Ramos (cell line): ENCODE data around the gene GJA8.
"Not testable (repeated sequence)": the region's sequence is repeated elsewhere in the genome, so short reads cannot be mapped to it uniquely, and the experiment has no call there.

Source experiments
- in situ Hi-C: fragments of 300-500 bp; cut with MboI; formaldehyde crosslinking; loops from one replicate; pipeline ENCODE4 v1.14.3; 2022; ENCODE audit warnings: low sequenced_read_pairs; ENCODE audit not compliant: unreplicated experiment

GJA8 gene

GRCh38 chr1:147924813-147925212 is 22.2 kb downstream of the GJA8 start:
- in situ Hi-C loops = no loop called here

DNA sequence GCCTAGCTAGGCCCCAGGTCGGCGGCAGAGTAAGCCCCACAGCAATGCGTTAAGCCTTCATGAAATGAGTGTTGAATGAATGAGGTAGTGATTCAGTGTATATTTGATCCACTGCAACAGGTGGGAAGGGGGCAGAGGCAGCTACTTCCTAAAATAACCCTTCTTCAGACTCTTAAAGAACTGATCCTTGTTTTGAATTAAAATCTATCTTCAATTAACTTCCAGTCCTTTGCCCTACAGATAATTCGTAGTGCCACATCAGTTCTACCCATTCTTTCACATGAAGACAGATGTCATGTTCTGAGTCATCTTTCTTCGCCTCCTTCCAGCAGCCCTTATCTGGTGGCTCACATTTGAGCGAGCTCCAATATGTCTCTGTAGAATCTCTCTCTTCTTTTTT is 24.6 kb downstream of the GJA8 start:
- in situ Hi-C loops = not testable (repeated sequence)

- in situ Hi-C loops = not testable (repeated sequence)
Measured at GRCh38 chr1:147927689-147928088, 25.1 kb downstream of the GJA8 start.

DNA sequence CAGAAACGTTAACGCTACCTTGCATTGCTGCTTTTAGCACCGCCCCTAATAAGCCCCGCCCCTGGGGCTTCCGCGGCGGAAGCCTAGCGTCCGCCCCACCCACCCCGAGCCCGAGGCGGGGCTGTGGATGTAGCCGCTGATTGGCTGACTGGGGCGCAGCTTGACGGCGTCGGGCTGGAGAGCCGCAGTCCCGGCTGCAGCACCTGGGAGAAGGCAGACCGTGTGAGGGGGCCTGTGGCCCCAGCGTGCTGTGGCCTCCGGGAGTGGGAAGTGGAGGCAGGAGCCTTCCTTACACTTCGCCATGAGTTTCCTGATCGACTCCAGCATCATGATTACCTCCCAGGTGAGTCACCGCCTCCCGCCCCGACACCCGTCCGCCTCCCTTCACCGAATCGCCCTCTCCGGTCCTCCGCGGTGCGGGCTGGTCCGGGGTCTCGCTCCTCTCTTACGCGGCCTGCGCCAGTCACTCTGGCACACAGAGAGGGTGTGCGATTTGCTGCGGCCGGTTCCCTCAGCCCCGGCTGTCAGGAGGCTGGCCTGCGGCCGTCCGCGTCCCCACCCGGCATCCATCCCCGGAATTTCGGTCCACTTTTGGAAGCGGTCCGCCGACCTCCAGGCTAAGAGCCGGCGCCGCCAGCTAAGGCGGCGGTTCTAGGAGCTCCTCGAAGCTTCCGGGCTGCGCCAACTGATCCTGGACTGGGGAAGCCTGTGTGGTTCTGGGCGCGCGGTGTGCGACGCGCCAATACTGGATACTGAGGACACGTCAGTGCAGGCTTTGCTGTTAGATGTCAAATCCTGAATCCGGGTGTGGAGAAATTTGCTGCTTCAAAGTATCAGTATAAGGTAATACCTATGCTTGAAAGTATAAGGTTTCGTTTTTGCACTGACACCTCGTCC is 25.9 kb downstream of the GJA8 start, which contains the start of gene GPR89B:
GPR89B (plus strand) TSS at position 185 of the 897 bp plus-strand sequence; CDS start at position 302, 117 bp downstream.
- in situ Hi-C loops = not testable (repeated sequence)

DNA sequence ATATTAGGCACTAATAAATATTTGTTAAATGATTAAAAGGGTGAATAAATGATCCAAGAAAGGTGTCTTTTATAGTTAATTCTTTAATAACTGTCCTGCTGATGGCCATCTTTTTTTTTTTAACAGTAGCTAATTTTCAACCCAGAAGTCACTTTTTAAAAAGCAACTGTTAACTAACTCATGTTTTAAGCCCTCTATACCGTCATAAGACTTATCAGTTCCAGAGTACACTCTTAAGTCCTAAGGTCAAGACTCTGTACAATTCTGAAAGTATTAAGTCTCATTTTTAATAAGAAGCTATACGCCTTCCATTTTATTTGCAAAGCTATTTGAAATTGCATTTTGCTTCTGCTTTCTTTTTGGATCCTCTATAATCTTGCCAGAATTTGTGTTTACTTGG is 28.5 kb downstream of the GJA8 start:
- in situ Hi-C loops = not testable (repeated sequence)

DNA sequence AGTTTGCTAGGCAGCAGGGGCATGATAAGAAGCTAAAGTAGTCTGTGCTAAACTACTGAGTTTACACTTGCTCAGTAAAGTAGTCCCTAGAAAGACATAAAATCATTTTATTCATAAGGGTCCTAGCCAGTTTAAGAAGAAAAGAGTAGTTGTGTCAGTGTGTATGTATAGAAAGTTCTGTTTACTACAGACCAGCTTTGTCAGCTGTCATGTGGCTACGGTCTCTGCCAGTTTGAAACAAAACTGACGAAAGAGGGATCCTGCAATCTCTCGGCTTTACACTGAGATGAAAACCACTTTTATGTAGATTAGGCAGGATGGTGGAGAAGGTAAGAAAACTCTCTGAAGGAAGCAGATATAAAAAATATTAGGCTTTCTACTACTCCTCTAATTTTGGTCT is 32.7 kb downstream of the GJA8 start:
- in situ Hi-C loops = not testable (repeated sequence)

DNA sequence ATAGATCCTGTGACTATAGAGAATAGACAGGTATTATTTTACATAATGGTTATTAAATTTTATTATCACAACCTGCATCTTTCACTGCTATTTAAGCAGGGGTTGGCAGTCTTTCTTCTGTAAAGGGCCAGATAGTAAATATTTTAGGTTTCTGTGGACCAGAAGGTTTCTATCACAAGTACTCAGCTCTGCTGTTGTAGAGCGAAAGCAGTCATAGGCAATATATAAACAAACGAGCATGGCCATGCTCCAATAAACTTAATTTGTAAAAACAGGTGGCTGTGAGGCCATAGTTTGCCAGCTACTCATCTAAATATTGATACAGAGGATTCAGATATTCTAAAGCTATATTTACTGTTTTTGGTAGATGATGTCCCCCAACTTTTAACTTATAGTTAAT is 37.9 kb downstream of the GJA8 start:
- in situ Hi-C loops = not testable (repeated sequence)

DNA sequence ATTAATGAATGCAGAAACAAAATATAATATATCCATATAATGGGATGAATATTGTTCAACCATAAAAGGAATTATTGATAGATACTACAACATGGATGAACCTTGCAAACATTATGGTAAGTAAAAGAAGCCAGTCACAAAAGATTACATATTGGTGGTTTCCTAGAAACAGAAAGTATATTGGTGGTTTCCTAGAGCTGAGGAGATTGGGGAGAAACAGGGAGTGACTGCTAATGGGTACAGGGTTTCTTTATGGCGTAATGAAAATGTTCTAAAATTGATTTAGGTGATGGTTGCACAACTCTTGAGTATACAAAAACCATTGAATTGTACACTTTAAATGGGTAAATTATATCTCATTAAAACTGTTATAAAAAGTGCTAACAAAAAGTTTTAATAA is 40.0 kb downstream of the GJA8 start:
- in situ Hi-C loops = not testable (repeated sequence)

GRCh38 chr1:147949517-147949916 is 46.9 kb downstream of the GJA8 start:
- in situ Hi-C loops = not testable (repeated sequence)
